A549 (cell line): ENCODE data around the gene MSL1.

Experiments used
- CHD2 ChIP-seq: fragments of 150-350 bp; IDR thresholded peaks from 2 replicates; pipeline ENCODE4 v1.6.1; 2014; ENCODE audit warnings: low read length; ENCODE audit not compliant: partially characterized antibody
- EP300 ChIP-seq, 2 experiments: fragments of >200 bp; sonication (Bioruptor Twin); formaldehyde crosslinking; IDR thresholded peaks; 2 replicates in 1 of 2; 3 replicates in 1 of 2; pipeline ENCODE4 v1.6.1; 2016 to 2017
- MYC ChIP-seq: IDR thresholded peaks from 2 replicates; pipeline ENCODE4 v1.6.1; 2012; ENCODE audit warnings: mild to moderate bottlenecking, inconsistent platforms, low read length, improper control_type of control experiment, borderline replicate concordance
- NPAS2 ChIP-seq: fragments of 250-450 bp; sonication (Bioruptor Pico); IDR thresholded peaks from 2 replicates; pipeline ENCODE4 v1.8.0; 2022; ENCODE audit warnings: mild to moderate bottlenecking, moderate library complexity, borderline replicate concordance
- POLR2A ChIP-seq: IDR thresholded peaks from 2 replicates; pipeline ENCODE4 v1.6.1; 2012; ENCODE audit warnings: mild to moderate bottlenecking, low read length
- SMC3 ChIP-seq: fragments of >200 bp; sonication (Bioruptor Twin); formaldehyde crosslinking; IDR thresholded peaks from 3 replicates; pipeline ENCODE4 v1.6.1; 2018; ENCODE audit warnings: inconsistent platforms
- TP53 ChIP-seq: fragments of 250-450 bp; sonication (Bioruptor Pico); IDR thresholded peaks from 2 replicates; pipeline ENCODE4 v1.5.0; 2021; ENCODE audit warnings: mild to moderate bottlenecking, moderate library complexity
- TF ChIP-seq, protein P1 (sequence below): fragments of 200-600 bp; sonication (generic); IDR thresholded peaks from 2 replicates; pipeline ENCODE4 v1.6.1; 2016; ENCODE audit warnings: antibody characterized with exemption, mild to moderate bottlenecking, moderate library complexity
- TF ChIP-seq, protein P2 (sequence below): fragments of >200 bp; sonication (Bioruptor Twin); formaldehyde crosslinking; IDR thresholded peaks from 3 replicates; pipeline ENCODE4 v1.5.1; 2016
- TF ChIP-seq, protein P3 (sequence below): fragments of 250-450 bp; sonication (Bioruptor Pico); IDR thresholded peaks from 2 replicates; pipeline ENCODE4 v1.5.0; 2021; ENCODE audit warnings: mild to moderate bottlenecking, moderate library complexity, borderline replicate concordance

DNA sequence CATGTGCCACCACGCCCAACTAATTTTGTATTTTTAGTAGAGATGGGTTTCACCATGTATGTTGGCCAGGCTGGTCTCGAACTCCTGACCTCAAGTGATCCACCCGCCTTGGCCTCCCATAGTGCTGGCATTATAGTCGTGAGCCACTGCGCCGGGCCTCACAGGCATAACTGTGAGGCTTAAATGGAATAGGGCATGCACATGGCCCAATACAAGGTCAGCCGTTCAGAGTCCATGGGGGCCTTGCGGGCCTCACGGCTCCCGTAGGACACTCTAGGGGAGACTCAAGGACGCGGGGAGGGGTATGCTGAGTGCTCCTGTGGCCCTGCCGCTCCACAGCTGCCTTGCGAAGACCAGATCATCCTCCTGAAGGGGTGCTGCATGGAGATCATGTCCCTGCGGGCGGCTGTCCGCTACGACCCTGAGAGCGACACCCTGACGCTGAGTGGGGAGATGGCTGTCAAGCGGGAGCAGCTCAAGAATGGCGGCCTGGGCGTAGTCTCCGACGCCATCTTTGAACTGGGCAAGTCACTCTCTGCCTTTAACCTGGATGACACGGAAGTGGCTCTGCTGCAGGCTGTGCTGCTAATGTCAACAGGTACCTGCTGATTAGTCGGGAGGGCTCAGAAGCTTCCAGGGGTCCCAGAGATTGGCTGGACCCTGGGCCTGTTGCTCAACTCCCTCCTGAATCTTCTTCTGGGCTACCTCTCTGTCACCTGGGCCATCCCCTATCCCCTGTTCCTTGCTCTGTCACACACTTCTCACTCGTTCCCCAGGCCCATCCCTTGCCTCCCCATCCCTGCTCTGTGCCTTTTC, 33.7 kb upstream of the MSL1 start:
- TF ChIP-seq, protein P1, sequence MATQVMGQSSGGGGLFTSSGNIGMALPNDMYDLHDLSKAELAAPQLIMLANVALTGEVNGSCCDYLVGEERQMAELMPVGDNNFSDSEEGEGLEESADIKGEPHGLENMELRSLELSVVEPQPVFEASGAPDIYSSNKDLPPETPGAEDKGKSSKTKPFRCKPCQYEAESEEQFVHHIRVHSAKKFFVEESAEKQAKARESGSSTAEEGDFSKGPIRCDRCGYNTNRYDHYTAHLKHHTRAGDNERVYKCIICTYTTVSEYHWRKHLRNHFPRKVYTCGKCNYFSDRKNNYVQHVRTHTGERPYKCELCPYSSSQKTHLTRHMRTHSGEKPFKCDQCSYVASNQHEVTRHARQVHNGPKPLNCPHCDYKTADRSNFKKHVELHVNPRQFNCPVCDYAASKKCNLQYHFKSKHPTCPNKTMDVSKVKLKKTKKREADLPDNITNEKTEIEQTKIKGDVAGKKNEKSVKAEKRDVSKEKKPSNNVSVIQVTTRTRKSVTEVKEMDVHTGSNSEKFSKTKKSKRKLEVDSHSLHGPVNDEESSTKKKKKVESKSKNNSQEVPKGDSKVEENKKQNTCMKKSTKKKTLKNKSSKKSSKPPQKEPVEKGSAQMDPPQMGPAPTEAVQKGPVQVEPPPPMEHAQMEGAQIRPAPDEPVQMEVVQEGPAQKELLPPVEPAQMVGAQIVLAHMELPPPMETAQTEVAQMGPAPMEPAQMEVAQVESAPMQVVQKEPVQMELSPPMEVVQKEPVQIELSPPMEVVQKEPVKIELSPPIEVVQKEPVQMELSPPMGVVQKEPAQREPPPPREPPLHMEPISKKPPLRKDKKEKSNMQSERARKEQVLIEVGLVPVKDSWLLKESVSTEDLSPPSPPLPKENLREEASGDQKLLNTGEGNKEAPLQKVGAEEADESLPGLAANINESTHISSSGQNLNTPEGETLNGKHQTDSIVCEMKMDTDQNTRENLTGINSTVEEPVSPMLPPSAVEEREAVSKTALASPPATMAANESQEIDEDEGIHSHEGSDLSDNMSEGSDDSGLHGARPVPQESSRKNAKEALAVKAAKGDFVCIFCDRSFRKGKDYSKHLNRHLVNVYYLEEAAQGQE, result no peak
- TF ChIP-seq, protein P2, sequence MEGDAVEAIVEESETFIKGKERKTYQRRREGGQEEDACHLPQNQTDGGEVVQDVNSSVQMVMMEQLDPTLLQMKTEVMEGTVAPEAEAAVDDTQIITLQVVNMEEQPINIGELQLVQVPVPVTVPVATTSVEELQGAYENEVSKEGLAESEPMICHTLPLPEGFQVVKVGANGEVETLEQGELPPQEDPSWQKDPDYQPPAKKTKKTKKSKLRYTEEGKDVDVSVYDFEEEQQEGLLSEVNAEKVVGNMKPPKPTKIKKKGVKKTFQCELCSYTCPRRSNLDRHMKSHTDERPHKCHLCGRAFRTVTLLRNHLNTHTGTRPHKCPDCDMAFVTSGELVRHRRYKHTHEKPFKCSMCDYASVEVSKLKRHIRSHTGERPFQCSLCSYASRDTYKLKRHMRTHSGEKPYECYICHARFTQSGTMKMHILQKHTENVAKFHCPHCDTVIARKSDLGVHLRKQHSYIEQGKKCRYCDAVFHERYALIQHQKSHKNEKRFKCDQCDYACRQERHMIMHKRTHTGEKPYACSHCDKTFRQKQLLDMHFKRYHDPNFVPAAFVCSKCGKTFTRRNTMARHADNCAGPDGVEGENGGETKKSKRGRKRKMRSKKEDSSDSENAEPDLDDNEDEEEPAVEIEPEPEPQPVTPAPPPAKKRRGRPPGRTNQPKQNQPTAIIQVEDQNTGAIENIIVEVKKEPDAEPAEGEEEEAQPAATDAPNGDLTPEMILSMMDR, result no peak
- TF ChIP-seq POLR2A, result no peak
- no peak for TF ChIP-seq MYC
- TF ChIP-seq TP53, result no peak
- no peak for TF ChIP-seq EP300 (IDR thresholded peaks at IDR 0.05)
- no peak for TF ChIP-seq SMC3
- no peak for TF ChIP-seq CHD2
- TF ChIP-seq, protein P3, sequence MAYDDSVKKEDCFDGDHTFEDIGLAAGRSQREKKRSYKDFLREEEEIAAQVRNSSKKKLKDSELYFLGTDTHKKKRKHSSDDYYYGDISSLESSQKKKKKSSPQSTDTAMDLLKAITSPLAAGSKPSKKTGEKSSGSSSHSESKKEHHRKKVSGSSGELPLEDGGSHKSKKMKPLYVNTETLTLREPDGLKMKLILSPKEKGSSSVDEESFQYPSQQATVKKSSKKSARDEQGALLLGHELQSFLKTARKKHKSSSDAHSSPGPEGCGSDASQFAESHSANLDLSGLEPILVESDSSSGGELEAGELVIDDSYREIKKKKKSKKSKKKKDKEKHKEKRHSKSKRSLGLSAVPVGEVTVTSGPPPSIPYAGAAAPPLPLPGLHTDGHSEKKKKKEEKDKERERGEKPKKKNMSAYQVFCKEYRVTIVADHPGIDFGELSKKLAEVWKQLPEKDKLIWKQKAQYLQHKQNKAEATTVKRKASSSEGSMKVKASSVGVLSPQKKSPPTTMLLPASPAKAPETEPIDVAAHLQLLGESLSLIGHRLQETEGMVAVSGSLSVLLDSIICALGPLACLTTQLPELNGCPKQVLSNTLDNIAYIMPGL (CRISPR knock-in tag), result no peak
- TF ChIP-seq NPAS2 (CRISPR knock-in tag), result no peak
